ENCODE results near the gene KISS1R.

KISS1R gene

DNA sequence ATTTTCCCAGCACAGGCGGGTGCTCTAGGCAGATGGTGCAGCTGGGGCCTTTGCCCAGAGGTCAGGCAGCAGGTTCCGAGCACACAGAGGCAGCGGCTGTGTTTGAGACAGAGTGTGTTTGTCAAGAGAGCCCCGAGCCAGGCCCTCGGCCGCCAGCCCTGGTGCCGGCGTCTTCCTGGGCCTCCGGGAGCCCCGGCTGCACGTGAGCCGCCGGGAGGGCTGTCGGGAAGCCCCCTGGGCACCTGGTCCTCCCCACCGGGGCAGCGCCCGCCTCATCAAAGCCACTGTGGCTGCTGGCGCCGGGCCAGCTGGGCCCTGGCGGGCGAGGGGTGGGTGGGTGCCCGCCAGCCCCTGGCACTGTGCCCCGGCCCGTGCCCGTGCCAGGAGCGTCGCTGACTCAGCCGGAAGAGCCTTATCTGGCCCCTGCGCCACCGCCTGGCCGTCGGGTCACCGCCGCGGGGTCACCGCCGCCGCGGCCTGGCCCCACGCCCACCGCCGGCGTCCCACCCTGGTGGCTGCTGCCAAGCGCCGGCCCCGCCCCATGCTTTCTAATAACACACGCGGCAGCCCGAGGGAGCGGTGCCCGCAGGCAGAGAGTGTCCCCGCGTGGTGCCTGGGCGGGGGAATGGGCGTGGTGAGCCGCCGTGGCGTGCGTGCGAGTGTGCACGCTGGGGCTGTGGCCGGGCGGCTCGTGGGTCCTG, 23.6 kb downstream of the KISS1R start:
- DNase-seq, result peak; percentile 52

DNA sequence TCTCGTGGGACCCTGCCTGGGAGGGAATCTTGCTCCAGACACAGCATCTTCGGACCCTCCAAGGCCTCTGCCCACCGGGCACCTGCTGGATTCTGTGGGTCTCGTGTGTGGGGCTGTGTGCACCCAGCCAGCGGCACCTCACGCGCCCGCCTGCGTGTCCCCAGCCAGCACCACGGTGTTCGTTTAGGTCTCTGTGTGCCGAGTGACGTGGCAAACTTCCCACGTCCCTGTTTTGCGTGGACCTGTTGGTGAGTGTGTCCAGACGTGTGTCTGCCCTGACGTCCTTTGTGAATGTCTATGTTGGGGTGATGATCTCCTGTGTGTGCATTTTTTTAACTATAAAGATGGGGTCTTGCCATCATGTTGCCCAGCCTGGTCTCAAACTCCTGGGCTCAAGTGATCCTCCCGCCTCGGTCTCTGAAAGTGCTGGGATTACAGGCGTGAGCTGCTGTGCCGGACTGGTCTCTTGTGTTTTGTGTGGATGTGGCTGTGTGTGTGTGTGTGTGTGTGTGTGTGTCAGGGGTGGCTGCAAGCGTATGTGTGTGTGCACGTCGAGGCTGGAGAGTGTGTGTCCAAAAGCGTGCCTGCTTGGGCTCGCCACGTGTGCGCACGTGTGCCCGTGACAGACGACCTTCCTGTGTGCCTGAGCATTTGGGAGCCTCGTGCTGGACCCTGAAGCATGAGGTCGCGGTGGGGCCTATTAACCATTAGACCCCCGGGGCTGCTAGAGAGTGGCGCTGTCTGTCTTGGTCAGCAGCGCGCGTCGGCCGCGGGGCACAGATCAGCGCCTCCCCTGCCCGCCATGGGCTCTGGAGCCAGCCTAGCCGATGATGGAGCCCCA, 24.4 kb downstream of the KISS1R start:
- no peak for DNase-seq

GRCh38 chr19:942133-942645, 25.1 kb downstream of the KISS1R start:
- no peak for DNase-seq

GRCh38 chr19:943551-944170, 26.5 kb downstream of the KISS1R start:
- no peak for DNase-seq

- no peak for DNase-seq
Observed at GRCh38 chr19:944171-944567, 27.0 kb downstream of the KISS1R start.

DNA sequence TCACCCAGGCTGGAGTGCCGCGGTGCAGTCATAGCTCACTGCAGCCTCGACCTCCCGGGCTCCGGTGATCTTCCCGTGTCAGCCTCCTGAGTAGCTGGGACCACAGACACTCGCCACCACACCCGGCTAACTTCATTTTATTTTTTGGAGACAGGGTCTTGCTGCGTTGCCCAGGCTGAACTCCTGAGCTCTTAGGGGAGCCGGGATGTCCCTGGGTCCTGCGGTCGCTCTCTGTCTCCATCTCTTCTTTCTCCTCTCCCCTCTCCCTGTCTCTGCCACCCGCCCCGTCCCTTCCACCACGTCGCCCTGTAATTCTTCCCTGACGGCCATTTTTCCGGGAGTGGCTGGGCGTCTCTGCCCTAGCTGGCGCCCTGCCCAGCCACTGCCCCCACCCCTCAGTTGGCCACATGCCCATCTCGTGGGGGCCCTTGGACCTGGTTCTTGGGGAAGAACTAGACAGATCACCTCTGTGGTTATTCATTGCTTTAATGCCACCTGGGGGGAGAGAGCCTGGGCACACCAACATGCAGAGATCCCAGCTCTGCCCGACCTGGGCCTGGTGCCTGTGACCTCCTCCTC, 27.6 kb downstream of the KISS1R start:
- DNase-seq, result no peak

GRCh38 chr19:945401-946252, 28.5 kb downstream of the KISS1R start:
- DNase-seq, result no peak

GRCh38 chr19:947090-947706, 30.1 kb downstream of the KISS1R start:
- DNase-seq, result no peak

- no peak for DNase-seq
Observed at GRCh38 chr19:947707-948539, 30.8 kb downstream of the KISS1R start.

- no peak for DNase-seq
Observed at GRCh38 chr19:948842-949496, 31.8 kb downstream of the KISS1R start.

DNA sequence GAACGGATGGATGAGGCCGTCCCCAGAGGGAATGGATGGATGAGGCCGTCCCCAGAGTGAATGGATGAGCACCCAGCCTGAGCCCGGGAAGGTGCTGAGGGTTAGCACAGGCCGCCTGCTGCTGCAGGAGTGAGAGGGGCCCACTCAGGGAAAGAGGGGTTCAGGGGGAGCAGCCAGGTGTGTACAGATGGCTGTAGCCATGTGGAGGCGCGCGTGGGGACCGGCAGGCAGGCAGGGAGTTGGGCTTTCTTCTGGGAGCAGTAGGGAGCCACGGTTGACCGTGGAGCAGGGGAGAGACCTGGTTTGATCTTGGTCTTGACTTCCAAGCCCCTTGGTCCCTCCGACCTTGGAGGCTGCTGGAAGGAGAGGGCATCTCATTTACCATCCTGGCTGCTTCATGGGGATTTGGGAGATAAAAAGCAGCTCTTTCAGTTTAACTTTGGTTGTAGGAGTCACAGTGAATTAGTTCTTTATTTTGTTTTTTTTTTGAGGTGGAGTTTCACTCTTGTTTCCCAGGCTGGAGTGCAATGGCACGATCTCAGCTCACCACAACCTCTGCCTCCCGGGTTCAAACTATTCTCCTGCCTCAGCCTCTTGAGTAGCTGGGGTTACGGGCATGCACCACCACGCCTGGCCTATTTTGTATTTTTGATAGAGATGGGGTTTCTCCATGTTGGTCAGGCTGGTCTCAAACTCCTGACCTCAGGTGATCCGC, 33.4 kb downstream of the KISS1R start:
- DNase-seq, result no peak

DNA sequence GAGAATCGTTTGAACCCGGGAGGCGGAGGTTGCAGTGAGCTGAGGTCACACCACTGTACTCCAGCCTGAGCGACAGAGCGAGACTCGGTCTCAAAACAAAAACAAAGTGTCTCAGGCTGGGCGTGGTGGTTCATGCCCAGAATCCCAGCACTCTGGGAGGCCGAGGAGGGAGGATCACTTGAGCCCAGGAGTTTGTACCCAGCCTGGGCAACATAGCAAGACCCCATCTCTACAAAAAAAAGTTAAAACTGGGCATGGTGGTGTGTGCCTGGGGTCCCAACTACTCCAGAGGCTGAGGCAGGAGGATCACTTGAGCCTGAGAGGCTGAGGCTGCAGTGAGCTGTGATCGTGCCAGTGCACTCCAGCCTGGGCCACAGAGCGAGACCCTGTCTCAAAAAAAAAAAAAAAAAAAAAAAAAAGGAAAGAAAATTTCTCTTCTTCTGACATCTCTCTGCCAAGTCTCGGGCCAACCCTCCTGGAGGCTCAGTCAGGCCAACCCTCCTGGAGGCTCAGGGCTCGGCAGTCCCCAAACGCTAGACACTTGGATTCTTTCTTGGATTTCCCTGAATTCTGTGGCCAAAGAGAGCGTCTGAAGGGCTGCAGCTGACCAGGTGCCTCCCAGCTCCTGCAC, 35.0 kb downstream of the KISS1R start:
- DNase-seq, result no peak

GRCh38 chr19:952680-953444, 35.7 kb downstream of the KISS1R start:
- DNase-seq, result no peak

GRCh38 chr19:953445-954271, 36.5 kb downstream of the KISS1R start:
- no peak for DNase-seq

- no peak for DNase-seq
Observed at GRCh38 chr19:954272-954671, 37.1 kb downstream of the KISS1R start.

GRCh38 chr19:954672-955494, 37.8 kb downstream of the KISS1R start:
- peak; percentile 17 for DNase-seq
